ENCODE data around the gene DNAH1.
"Not testable (repeated sequence)": the region's sequence is repeated elsewhere in the genome, so short reads cannot be mapped to it uniquely, and the experiment has no call there.

The DNAH1 gene

DNA sequence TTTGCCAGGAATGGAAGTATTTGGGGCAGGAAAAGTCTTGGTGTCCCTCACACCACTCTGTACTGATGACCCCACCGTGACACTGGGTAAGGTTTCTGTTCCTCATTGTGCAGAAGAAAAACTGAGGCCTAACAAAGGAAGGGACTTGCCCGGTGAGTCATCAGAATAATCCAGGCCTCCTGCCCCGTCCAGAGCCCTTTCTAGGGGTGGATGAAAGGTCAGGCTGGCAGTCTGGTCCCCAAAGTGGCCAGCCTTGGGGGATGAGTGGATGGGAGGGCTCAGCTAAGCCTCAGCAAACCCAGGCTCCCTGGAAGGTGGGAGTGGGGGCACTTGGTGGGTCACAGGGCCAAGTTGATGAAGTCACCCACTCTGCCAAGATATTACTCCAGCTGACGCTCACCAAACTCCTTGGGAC is 2.3 kb upstream of the DNAH1 start:
- no peak for DNase-seq

- DNase-seq: no peak
Measured at GRCh38 chr3:52314489-52314888, 1.6 kb upstream of the DNAH1 start.

DNA sequence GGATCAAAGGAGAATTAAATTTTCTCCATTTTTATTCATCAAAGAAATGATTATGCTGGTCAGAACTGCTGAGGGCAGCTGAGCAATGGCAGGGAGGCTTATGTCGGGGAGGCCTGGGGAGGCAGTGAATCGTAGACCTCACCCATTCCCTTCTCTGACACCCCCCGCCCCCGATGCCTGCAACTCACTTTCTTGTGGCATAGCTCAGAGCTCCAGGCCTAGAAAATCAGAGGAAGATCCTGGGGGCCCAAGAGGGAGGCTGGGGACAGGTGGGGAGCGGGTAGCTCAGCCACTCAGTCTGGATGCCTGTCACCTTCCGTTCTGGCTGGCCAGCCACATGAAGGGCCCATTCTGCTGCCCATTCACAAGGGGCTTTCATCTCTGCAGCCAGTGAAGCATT is 1.1 kb upstream of the DNAH1 start:
- no peak for DNase-seq

DNA sequence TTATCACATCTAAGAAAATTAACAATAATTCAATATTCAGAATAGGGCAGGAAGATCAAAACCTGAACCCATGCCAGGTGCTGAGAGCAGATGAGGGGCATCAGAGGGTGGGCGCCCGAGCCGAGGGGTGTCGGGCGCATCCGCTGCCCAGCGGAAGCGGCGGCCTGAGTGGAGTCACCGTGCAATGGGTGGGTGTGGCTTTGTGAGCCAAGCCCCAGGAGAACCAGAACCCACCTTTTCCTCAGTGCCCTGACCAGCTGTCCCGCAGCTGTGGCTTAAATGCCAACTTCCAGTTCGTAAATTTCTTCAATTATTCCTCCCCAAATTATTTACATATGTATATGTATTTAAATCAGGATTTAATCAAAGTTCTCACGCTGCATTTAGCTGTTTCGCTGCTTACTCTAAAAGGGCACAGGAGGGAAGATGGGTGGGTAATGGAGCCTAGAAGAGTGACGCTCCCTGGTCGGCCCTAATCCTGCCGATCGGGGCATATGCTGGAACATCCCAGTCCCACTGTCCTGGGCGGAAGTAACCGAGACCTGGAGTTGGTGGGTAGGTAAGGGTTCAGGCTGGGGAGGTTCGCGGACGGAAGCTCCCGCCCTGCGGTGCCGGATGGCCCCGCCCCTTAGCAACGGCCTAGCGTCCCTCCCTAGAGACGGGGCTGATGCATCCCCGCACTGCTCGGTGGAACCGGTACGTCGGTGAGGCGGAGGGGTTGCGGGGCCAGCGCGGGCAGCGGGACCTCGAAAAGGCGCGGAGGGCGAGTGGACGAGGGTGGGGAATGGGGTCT is 1.3 kb downstream of the DNAH1 start:
- DNase-seq: peak; percentile 56 to 58

DNA sequence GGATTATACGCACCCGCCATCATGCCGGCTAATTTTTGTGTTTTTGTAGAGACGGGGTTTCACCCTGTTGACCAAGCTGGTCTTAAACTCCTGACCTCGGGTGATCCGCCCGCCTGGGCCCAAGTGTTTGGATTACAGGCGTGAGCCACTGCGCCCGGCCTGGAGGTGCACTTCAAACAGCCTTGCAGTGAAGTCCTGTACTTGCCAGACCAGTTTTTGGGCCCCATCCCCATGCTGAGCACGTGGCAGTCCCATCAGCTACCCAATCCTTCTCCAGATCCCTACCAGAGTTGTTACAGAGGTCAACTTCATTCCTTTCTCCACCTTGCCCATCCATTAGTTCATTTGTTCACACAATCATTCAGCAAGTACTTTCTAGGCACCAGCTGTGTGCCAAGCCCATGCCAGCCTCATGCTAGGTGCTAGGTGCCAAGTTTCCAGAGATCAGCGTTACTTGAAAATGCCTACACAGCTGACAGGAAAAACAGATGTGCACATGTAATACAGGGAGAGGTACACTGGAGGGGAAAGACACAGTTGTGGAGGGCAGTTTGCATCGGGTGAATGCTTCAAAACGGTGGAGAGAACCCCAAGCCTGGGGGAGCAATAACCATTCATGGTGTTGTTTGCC is 2.2 kb downstream of the DNAH1 start:
- DNase-seq: no peak

DNA sequence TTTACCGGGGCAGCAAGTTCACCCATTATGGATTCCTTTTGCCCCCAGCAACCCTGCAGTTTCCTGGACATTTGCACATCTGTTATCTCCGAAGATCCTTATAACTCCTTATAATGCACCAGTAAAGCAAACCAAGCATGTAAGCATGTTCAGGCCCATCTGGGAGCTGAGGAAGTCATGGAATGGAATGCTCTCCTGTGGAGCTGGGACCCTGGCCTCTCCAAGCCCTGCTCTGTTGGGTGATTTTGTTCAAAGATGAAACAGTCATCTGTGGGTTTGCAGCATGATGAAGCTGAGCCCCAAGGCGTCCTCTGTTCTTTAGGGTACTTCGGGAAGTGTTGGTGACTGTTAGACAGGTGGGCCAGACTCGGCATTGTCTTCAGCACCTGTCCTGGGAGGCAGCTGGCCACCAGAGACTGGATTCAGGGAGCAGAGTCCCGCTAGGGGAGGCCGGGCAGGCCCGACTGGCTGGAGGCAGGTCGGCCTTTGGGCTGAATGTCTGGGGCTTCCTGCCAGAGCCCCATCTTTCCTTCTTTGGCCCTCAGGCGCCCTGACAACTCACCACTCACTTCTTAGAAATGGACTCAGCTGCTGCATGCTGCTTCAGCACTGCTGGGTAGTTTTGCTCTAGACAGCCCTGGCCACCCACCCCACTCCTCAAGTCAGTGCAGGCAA is 3.9 kb downstream of the DNAH1 start:
- DNase-seq: no peak

GRCh38 chr3:52321481-52321880 is 5.4 kb downstream of the DNAH1 start:
- no peak for DNase-seq

GRCh38 chr3:52322466-52322865 is 6.3 kb downstream of the DNAH1 start:
- DNase-seq: no peak

DNA sequence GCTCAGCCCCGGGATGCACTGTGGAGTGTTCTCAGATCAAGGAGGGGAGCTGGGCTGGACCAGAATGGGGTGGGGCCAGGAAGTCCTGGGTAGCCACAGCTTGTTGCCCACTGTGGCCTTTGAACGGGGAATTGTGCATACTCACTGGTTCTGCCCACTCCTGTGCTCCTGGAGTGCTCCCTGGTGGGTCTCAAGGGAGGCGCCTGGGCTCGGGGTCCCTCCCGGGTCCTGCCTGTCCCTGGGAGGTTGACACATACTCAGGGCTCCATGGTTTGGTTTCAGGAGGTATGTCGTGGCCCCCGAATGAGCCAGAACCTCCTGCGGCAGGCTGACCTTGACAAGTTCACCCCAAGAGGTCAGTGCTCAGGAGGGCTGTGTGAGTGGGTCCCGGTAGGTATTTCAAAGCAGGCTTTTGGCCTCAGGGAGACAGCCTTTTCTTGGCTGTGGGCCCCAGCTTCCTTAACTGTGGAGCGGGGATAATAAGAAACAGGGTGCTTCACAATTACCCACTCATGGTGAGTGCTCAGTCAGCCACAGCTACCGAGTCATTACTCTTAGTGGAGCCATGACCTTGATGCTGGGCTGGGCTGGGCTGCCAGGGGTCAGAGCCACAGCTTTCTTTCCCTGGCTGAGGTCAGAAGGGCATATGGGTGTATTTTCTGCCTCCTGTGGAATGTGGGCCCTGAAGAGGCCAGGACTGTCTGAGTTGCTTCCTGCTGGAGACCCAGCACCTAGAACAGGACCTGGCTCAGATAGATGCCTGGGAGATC is 7.6 kb downstream of the DNAH1 start:
- no peak for DNase-seq

- DNase-seq: no peak
Measured at GRCh38 chr3:52324676-52325075, 8.6 kb downstream of the DNAH1 start.

- DNase-seq: no peak
Measured at GRCh38 chr3:52325686-52326085, 9.6 kb downstream of the DNAH1 start.

- DNase-seq: no peak
Measured at GRCh38 chr3:52326976-52327375, 10.9 kb downstream of the DNAH1 start.

- no peak for DNase-seq
Measured at GRCh38 chr3:52327486-52328290, 11.6 kb downstream of the DNAH1 start.

- DNase-seq: no peak
Measured at GRCh38 chr3:52328536-52329080, 12.5 kb downstream of the DNAH1 start.

DNA sequence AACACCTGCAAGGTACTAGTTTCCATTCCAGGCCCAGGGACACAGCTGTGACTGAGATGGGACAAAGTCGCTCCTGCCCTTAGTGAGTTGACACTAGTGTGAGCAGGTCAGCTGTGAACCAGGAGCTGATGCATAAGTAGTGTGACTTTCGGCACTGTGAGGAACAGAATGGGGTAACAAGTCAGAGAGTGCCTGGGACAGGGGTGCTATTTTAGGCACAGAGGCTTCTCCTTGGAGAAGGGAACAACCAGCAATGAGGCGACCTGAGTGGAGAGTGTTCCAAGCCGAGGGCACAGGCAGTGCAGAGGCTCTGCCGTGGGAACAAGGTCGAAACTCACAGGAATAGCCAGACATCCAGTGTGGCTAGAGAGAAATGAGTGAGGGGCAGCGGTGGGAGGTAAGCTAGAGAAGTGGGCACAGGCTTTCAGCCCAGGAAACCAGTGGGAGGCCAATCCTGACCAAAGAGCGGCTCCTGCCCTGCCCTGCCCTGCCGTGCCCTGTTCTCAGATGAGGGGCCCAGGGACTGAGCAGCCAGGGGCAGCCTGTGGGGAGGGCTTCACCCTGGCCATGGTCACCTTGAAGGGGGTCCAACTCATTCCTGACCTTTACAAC is 14.2 kb downstream of the DNAH1 start:
- DNase-seq: no peak

DNA sequence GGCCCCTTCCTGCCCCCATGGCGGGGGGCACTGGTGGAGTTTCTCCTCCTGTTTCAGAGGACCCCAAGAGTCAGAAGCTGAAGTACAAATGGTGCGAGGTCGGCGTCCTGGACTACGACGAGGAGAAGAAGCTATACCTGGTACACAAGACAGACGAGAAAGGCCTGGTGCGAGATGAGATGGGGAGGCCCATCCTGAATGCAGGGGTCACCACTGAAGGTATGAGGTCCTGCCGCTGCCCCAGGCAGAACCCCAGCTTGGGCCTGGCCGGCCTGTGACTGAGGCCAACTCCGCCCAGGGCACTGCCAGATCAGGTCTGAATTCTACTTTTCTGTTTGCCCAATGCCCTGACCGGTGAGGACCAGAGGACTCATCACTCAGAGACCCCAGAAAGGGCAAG is 15.0 kb downstream of the DNAH1 start:
- no peak for DNase-seq

DNA sequence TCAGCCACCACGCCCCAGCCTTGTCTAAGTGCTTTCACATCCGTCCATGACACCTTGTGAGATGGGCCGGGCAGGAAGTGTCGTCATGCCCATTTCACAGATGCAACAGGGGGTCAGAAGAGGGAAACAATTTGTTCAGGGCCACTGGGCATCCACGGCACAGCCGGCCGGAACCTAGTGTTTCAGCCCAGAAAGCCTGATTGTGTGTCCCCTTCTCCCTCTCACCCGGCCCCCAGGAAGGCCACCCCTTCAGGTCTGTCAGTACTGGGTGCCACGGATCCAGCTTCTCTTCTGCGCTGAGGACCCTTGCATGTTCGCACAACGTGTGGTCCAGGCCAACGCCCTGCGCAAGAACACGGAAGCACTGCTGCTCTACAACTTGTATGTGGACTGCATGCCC is 15.8 kb downstream of the DNAH1 start:
- DNase-seq: no peak

GRCh38 chr3:52333869-52334557 is 17.9 kb downstream of the DNAH1 start:
- no peak for DNase-seq

DNA sequence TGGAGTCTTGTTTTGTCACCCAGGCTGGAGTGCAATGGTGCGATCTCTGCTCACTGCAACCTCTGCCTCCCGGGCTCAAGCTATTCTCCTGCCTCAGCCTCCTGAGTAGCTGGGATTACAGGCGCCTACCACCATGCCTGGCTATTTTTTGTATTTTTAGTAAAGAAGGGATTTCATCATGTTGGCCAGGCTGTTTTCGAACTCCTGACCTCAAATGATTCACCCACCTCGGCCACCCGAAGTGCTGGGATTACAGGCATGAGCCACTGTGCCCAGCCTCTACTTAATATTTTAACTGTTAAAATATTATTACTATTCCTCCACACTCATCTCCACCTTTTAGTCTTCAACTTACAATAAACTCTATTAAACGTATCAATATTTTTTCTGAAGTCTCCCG is 22.0 kb downstream of the DNAH1 start:
- DNase-seq: not testable (repeated sequence)

- DNase-seq: peak; percentile 12 to 15
Measured at GRCh38 chr3:52339612-52340011, 23.5 kb downstream of the DNAH1 start.

DNA sequence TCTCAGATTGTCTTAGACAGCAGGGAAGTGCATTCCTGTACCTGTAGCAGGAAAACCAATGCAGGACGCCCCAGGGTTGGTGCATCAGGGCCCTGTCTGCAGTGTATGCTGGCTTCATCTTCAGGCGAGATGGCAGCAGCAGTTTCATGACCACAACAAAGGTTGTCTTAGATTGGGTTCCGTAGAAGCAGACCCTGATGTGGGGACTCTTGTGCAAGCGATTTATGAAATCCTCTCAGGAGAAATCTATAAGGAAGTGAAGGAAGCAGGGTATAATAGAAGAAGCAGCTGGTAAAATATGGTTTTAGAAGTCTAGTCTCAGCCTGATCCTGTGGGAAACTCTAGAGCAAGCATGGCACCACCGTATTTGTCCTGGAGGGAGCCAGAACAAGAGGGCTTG is 25.0 kb downstream of the DNAH1 start:
- no peak for DNase-seq

Data from activated CD4-positive, alpha-beta T cell treated with anti-CD3 and anti-CD28 coated beads, Interleukin-2, amount 50 U/mL, for 4 hours (primary cell).